ENCODE measurements around the gene ASB5.
A peak's percentile ranks its signal among the peaks of the same experiment; 100 is the strongest.

Gene ASB5

GRCh38 chr4:176277162-176277904, 8.3 kb upstream of the ASB5 start:
- FAIRE-seq, result peak; percentile 21

GRCh38 chr4:176276710-176277109, 7.7 kb upstream of the ASB5 start:
- FAIRE-seq, result no peak

- FAIRE-seq, result no peak
Measured at GRCh38 chr4:176274441-176274840, 5.4 kb upstream of the ASB5 start.

- FAIRE-seq, result no peak
Measured at GRCh38 chr4:176273736-176274135, 4.7 kb upstream of the ASB5 start.

GRCh38 chr4:176272799-176273198, 3.8 kb upstream of the ASB5 start:
- FAIRE-seq, result no peak

- no peak for FAIRE-seq
Measured at GRCh38 chr4:176271749-176272148, 2.7 kb upstream of the ASB5 start.

- peak; percentile 81 for FAIRE-seq
Measured at GRCh38 chr4:176270669-176271068, 1.6 kb upstream of the ASB5 start.

- no peak for FAIRE-seq
Measured at GRCh38 chr4:176266026-176266425, 3.0 kb downstream of the ASB5 start.

GRCh38 chr4:176262243-176262642, 6.8 kb downstream of the ASB5 start:
- FAIRE-seq, result no peak

GRCh38 chr4:176261481-176261880, 7.5 kb downstream of the ASB5 start:
- no peak for FAIRE-seq

- no peak for FAIRE-seq
Measured at GRCh38 chr4:176261018-176261417, 8.0 kb downstream of the ASB5 start.

- no peak for FAIRE-seq
Measured at GRCh38 chr4:176259330-176260090, 9.5 kb downstream of the ASB5 start.

- FAIRE-seq, result no peak
Measured at GRCh38 chr4:176258135-176258534, 10.9 kb downstream of the ASB5 start.

- no peak for FAIRE-seq
Measured at GRCh38 chr4:176256921-176257320, 12.1 kb downstream of the ASB5 start.

- FAIRE-seq, result no peak
Measured at GRCh38 chr4:176242764-176243347, 26.2 kb downstream of the ASB5 start.

GRCh38 chr4:176241703-176242102, 27.3 kb downstream of the ASB5 start:
- FAIRE-seq, result no peak

- FAIRE-seq, result no peak
Measured at GRCh38 chr4:176238826-176239225, 30.2 kb downstream of the ASB5 start.

- FAIRE-seq, result no peak
Measured at GRCh38 chr4:176238157-176238610, 30.8 kb downstream of the ASB5 start.

- FAIRE-seq, result peak; percentile 62
Measured at GRCh38 chr4:176236946-176237345, 32.1 kb downstream of the ASB5 start.

- no peak for FAIRE-seq
Measured at GRCh38 chr4:176230836-176231235, 38.2 kb downstream of the ASB5 start.

GRCh38 chr4:176229645-176230044, 39.4 kb downstream of the ASB5 start:
- no peak for FAIRE-seq

- FAIRE-seq, result no peak
Measured at GRCh38 chr4:176226736-176227135, 42.3 kb downstream of the ASB5 start.

- no peak for FAIRE-seq
Measured at GRCh38 chr4:176223561-176223960, 45.5 kb downstream of the ASB5 start.

GRCh38 chr4:176222149-176222548, 46.9 kb downstream of the ASB5 start:
- no peak for FAIRE-seq
